ENCODE results near the gene UBE2B. TPM values are rescaled to one million over a fixed set of nuclear protein-coding genes. Genes with fewer than 3 reads are reported as not detected.
"Not testable (repeated sequence)": the region's sequence is repeated elsewhere in the genome, so short reads cannot be mapped to it uniquely, and the experiment has no call there.

UBE2B gene
- total RNA-seq (100 to 1,000 TPM; 124 to 125 TPM), total RNA-seq (29.6 to 45.7 reads per million in 2 donors)

DNA sequence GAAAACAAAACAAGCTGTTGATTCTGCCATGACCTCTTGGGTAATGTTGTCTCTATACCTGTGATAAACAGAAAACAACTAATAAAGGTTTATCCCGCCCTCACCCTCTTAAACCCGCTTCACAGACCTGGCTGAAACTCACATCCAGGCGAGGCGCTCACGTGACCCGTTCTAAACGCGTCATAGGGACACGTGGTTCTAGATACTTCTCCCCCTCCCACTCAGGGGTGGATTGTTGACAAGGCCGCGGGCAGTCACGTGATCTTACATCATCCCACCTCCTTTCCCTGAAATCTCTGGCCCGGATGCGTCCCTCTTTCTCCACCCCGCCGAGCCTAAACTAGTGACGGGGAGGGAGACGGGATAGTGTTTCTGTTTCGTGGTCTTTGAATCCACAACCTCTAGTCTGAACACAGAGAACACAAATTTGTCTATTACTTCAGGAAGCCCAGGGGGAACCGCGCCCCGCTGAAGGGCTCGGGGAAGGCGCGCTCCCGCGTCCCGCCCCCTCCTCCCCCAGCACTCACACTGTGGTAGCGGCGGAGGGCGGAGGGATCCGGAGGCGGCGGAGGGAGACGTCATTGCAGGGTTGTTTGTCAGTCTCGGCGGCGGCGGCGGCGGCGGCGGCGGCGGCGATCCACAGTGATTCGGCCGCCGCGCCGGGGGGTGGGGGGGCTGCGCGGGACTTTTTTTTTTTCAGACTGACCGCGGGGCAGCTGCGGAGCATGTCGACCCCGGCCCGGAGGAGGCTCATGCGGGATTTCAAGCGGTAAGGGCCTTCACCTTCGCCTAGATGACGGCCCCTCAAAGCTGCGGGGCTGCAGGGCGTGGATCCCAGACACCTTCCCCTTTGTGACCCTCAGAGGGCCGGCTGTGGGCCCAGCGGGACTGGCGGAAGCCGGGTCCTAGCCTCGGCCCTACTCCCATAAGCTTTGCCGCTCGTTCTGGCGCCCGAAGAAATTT lies at the start of gene UBE2B:
Gene UBE2B, plus strand, starts transcription at position 699 of the 963 bp plus-strand sequence. Its CDS starts 27 bp downstream, at position 726.
- no peaks in the 10 kb centered on the region for H3K9me3 ChIP-seq (ENCODE audit: control insufficient read depth, low read length, poor library complexity, severe bottlenecking)
- H3K27ac Mint-ChIP-seq, result peak within 1 kb of the TSS; percentile 98
- H3K4me3 Mint-ChIP-seq, result peak within 1 kb of the TSS; percentile 94
- peaks cover 6% of the 10 kb centered on the region for H3K36me3 Mint-ChIP-seq (ENCODE audit: low read depth)
- peaks cover 41% of the 10 kb centered on the region for H3K4me1 Mint-ChIP-seq
- peak; percentile 80 for ATAC-seq
- peak; percentile 92 to 96 (median 93) for DNase-seq
- H3K27me3 Mint-ChIP-seq, result no peaks in the 10 kb centered on the region

DNA sequence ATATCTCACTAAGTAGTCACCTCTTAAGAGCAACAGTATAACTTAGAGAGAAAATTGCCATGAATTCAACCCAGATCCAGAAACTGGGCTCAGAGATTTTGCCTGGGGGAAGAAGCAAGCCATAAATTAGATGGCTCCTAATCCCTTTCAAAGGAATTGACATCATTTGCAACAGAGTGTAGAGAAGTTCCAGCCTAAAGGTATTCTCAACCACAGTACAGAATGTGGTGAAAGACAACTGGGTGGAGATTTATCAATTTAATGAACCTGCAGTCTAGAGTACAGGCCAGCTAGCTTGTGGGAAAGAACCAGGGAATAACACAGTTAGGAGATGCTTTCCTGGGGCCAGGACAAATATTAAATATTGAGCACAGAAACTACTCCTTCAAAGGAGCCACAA lies 44.0 kb upstream of the UBE2B start:
- Mint-ChIP-seq H3K4me1 (no peaks in the 10 kb centered on the region), H3K27me3 (no peaks in the 10 kb centered on the region), H3K4me3 (no peak overlapping the region), H3K27ac (no peak overlapping the region), H3K36me3 (ENCODE audit: low read depth) (no peaks in the 10 kb centered on the region)
- DNase-seq, result no peak
- H3K9me3 ChIP-seq (ENCODE audit: control insufficient read depth, low read length, poor library complexity, severe bottlenecking), result peaks cover 4% of the 10 kb centered on the region
- ATAC-seq, result no peak

DNA sequence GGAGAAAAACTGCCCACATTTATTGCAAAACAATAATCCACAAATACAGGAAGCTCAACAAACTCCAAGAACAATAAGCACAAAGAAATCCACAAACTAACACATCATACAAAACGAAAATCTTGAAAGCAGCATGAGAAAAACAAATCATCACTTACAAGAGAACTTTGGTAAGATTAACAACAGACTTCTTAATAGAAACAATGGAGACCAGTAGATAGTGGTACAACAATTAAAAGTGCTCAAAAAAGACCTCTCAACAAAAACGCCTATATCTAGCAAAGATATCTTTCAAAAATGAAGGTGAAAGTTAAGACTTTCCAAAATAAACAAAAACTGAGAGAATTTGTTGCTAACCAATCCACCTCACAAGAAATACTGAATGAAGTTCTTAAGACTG lies 42.8 kb upstream of the UBE2B start:
- H3K27me3 Mint-ChIP-seq, result no peaks in the 10 kb centered on the region

DNA sequence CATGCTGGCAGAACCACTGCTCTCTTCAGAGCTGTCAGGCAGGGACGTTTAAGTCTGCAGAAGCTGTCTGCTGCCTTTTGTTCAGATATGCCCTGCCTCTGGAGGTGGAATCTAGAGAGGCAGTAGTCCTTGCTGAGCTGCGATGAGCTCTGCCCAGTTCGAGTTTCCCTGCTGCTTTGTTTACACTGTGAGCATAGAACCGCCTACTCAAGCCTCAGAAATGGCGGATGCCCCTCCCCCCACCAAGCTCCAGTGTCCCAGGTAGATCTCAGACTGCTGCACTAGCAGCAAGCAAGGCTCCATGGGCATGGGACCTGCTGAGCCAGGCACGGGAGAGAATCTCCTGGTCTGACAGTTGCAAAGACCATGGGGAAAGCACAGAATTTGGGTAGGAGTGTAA lies 34.5 kb upstream of the UBE2B start:
- DNase-seq; H3K4me1 Mint-ChIP-seq; H3K9me3 ChIP-seq (ENCODE audit: control insufficient read depth, low read length, poor library complexity, severe bottlenecking); H3K27me3 Mint-ChIP-seq; H3K36me3 Mint-ChIP-seq (ENCODE audit: low read depth); ATAC-seq; H3K4me3 Mint-ChIP-seq; H3K27ac Mint-ChIP-seq: not testable (repeated sequence)

More for the DNA sequence above, 42.8 kb upstream of the UBE2B start:
- DNase-seq, result no peak
- peaks cover 4% of the 10 kb centered on the region for H3K9me3 ChIP-seq (ENCODE audit: control insufficient read depth, low read length, poor library complexity, severe bottlenecking)
- no peak for ATAC-seq
- no peaks in the 10 kb centered on the region for H3K4me1 Mint-ChIP-seq
- H3K4me3 Mint-ChIP-seq, result no peak overlapping the region
- no peaks in the 10 kb centered on the region for H3K36me3 Mint-ChIP-seq (ENCODE audit: low read depth)
- no peak overlapping the region for H3K27ac Mint-ChIP-seq

DNA sequence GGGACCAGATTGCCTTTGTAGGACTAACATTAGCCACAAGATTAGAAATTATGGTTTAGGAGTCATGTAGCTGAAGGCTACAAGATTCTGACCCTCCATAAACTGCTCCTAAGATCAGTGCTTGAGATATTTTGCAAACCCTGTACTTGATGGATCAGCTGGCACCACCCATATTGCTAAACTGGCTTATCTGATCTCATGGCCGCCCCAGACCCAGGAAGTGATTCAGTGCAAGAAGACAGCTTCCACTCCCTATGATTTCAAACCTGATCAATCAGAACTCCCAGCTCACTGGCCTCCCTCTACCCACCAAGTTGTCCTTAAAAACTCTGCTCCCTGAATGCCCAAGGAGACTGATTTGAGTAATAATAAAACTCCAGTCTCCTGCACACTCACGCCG lies 27.9 kb upstream of the UBE2B start:
- not testable (repeated sequence) for DNase-seq; H3K9me3 ChIP-seq (ENCODE audit: control insufficient read depth, low read length, poor library complexity, severe bottlenecking); H3K36me3 Mint-ChIP-seq (ENCODE audit: low read depth); H3K27me3 Mint-ChIP-seq; H3K4me3 Mint-ChIP-seq; H3K27ac Mint-ChIP-seq; ATAC-seq; H3K4me1 Mint-ChIP-seq

DNA sequence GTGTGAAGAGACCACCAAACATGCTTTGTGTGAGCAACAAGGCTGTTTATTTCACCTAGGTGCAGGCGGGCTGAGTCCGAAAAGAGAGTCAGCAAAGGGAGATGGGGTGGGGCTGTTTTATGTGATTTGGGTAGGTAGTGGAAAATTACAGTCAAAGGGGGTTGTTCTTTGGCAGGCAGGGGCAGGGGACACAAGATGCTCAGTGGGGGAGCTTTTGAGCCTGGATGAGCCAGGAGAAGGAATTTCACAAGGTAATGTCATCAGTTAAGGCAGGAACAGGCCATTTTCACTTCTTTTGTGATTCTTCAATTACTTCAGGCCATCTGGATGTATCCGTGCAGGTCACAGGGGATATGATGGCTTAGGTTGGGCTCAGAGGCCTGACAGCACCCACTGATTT lies 25.9 kb upstream of the UBE2B start:
- not testable (repeated sequence) for H3K9me3 ChIP-seq (ENCODE audit: control insufficient read depth, low read length, poor library complexity, severe bottlenecking); H3K4me1 Mint-ChIP-seq; H3K4me3 Mint-ChIP-seq; ATAC-seq; H3K36me3 Mint-ChIP-seq (ENCODE audit: low read depth); DNase-seq; H3K27me3 Mint-ChIP-seq
- H3K27ac Mint-ChIP-seq, result peak overlapping the region; percentile 16

DNA sequence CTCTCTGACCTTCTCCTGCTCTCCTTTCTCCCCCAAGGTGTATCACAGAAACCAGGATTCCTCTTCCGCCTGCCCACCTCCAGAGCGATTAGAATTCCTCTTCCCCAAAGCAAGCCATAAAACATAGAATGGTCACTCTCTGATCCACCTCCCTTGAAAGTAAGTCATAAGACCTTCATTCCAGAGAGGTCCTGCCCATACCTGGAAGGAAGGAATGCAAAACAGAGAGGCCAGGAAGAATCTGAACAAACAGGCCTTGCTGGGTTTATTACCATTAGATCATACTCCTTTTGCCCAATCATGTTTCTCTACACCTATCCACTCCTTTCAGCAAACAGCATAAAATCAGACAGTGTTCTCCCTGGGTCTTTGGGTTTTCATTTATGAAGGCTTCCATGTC lies 25.4 kb upstream of the UBE2B start:
- Mint-ChIP-seq H3K27ac (no peak overlapping the region), H3K4me3 (no peak overlapping the region), H3K36me3 (ENCODE audit: low read depth) (no peaks in the 10 kb centered on the region), H3K4me1 (no peaks in the 10 kb centered on the region), H3K27me3 (no peaks in the 10 kb centered on the region)
- DNase-seq (no peak), ATAC-seq (no peak)
- no peaks in the 10 kb centered on the region for H3K9me3 ChIP-seq (ENCODE audit: control insufficient read depth, low read length, poor library complexity, severe bottlenecking)

DNA sequence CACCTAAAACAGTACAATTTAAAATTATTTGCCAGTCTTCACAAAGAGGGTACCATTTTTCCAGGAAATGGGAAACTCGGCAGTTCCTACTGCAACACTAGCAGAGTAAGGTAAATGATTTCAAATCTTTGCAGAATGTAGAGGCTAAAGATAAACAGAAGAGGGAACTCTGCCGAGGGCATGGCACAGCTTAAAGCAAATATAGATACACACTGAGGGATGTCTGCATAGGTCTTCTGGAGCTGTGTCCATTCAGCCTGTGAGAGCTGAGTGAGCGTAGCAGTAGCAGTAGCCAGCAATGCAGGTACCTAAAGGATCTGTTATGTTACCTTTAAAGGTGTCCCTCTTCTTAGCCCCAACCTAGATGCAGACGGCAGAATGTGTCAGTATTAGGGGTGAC lies 21.9 kb upstream of the UBE2B start:
- peaks cover 2% of the 10 kb centered on the region for H3K36me3 Mint-ChIP-seq (ENCODE audit: low read depth)
- H3K4me1 Mint-ChIP-seq, result peaks cover 4% of the 10 kb centered on the region
- H3K4me3 Mint-ChIP-seq, result no peak overlapping the region
- no peaks in the 10 kb centered on the region for H3K27me3 Mint-ChIP-seq
- no peak overlapping the region for H3K27ac Mint-ChIP-seq
- no peaks in the 10 kb centered on the region for H3K9me3 ChIP-seq (ENCODE audit: control insufficient read depth, low read length, poor library complexity, severe bottlenecking)
- DNase-seq, result no peak
- ATAC-seq, result no peak

DNA sequence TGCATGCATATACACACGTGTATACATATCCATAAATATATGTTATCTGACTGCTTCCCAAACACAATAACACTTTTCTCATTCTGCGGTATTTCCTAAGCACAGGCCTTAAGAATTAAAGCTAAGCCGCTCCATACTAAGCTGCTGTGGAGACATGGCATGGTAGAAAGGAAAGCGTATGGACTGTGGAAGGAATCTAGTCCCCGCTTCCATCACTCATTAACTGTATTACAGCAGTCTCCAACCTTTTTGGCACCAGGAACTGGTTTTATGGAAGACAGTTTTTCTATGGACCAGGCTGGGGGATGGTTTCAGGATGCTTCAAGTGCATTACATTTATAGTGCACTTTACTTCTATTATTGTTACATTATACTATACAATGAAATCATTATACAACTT lies 15.7 kb upstream of the UBE2B start:
- no peak overlapping the region for H3K4me3 Mint-ChIP-seq
- peaks cover 8% of the 10 kb centered on the region for H3K36me3 Mint-ChIP-seq (ENCODE audit: low read depth)
- ATAC-seq (no peak), DNase-seq (no peak)
- no peaks in the 10 kb centered on the region for H3K9me3 ChIP-seq (ENCODE audit: control insufficient read depth, low read length, poor library complexity, severe bottlenecking)
- no peak overlapping the region for H3K27ac Mint-ChIP-seq
- no peaks in the 10 kb centered on the region for H3K27me3 Mint-ChIP-seq
- H3K4me1 Mint-ChIP-seq, result peaks cover 11% of the 10 kb centered on the region

DNA sequence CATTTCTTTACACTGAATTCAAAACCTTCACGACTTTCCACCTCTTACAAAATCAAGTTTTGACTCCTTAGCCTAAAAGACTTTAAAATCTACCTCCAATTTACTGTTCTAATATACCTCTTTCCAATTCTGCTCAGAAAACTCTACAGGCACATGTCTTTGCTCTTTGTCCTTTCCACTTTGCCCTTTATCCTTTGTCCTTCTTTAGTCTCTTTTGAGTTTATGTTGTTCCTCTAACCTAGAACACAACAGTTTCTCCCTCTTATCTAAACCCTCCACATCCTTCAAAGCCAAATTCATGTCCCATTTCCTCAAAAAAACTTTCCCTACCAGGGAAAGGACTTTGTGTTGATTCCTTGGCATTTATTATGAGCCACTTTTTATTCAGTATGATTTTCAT lies 5.8 kb upstream of the UBE2B start:
- peaks cover 4% of the 10 kb centered on the region for H3K36me3 Mint-ChIP-seq (ENCODE audit: low read depth)
- no peak overlapping the region for H3K4me3 Mint-ChIP-seq
- ATAC-seq, result no peak
- H3K4me1 Mint-ChIP-seq, result peaks cover 21% of the 10 kb centered on the region
- no peak for DNase-seq
- H3K27me3 Mint-ChIP-seq, result no peaks in the 10 kb centered on the region
- H3K9me3 ChIP-seq (ENCODE audit: control insufficient read depth, low read length, poor library complexity, severe bottlenecking), result no peaks in the 10 kb centered on the region
- H3K27ac Mint-ChIP-seq, result peak overlapping the region; percentile 61

DNA sequence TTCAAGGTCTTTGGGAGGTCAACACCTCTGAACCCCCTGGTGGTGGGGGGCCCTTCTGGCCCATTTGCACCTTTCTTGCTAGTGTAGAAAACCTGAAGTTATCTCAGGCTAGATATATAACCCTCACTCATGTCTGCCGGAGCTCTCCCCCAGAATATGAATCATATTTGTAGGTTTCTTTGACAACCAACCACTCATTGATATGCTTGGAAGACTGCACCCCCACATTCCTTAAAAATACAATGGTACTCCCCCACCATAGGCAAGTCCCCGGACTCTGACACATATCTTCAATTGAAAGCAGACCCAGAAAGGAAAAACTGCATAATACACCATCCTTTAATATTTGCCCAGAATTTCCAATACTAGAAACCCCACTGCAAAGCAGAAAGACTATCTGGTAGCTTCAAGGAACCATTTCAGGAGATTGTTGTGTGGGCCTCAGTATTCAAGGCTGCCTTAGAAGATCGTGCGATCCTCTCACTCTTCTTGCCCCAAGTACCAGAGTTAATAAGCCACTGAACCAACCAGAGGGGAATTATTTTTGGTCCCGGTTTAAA lies 978 bp upstream of the UBE2B start:
- Mint-ChIP-seq H3K4me3 (peak overlapping the region; percentile 94), H3K36me3 (ENCODE audit: low read depth) (peaks cover 6% of the 10 kb centered on the region), H3K27ac (peak overlapping the region; percentile 98), H3K4me1 (peaks cover 43% of the 10 kb centered on the region), H3K27me3 (no peaks in the 10 kb centered on the region)
- no peaks in the 10 kb centered on the region for H3K9me3 ChIP-seq (ENCODE audit: control insufficient read depth, low read length, poor library complexity, severe bottlenecking)
- ATAC-seq, result peak; percentile 21
- DNase-seq, result no peak

DNA sequence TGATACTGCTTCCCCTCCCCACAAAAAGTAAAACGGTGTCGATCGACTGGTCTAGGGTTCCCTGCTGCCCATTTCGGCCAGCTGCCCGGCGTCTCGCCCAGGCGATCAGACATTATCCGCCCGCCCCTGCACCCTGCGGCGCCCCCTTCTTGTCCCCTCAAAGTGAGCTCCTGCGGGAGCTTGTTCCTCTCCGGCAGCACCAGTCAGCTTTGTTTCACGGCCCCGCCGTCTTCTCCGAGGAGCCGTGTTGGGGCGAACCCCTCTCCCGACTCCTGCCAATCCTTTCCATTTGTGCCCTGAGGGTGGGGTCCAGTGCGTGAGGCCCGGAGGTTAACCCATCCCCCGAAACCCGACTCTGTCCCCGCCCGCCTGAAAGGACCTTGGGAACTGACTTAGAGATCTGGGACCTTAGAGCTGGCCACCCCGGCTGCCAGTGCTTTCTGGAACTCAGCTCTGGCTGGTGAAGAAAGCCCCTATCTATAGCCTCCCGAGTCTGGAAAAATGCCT lies 518 bp downstream of the UBE2B start:
- no peaks in the 10 kb centered on the region for H3K9me3 ChIP-seq (ENCODE audit: control insufficient read depth, low read length, poor library complexity, severe bottlenecking)
- peak overlapping the region; percentile 98 for H3K27ac Mint-ChIP-seq
- peak; percentile 15 to 31 (median 15) for DNase-seq
- no peaks in the 10 kb centered on the region for H3K27me3 Mint-ChIP-seq
- peaks cover 37% of the 10 kb centered on the region for H3K4me1 Mint-ChIP-seq
- peaks cover 5% of the 10 kb centered on the region for H3K36me3 Mint-ChIP-seq (ENCODE audit: low read depth)
- ATAC-seq, result no peak
- peak overlapping the region; percentile 94 for H3K4me3 Mint-ChIP-seq

DNA sequence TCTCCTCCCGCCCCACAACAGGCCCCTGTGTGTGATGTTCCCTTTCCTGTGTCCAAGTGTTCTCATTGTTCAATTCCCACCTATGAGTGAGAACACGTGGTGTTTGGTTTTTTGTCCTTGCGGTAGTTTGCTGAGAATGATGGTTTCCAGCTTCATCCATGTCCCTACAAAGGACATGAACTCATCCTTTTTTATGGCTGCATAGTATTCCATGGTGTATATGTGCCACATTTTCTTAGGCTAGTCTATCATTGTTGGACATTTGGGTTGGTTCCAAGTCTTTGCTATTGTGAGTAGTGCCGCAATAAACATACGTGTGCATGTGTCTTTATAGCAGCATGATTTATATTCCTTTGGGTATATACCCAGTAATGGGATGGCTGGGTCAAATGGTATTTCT lies 2.3 kb downstream of the UBE2B start:
- not testable (repeated sequence) for H3K9me3 ChIP-seq (ENCODE audit: control insufficient read depth, low read length, poor library complexity, severe bottlenecking); ATAC-seq; H3K36me3 Mint-ChIP-seq (ENCODE audit: low read depth); H3K27me3 Mint-ChIP-seq; DNase-seq
- peak overlapping the region; percentile 94 for H3K4me3 Mint-ChIP-seq
- peak overlapping the region; percentile 98 for H3K27ac Mint-ChIP-seq
- peaks cover 38% of the 10 kb centered on the region for H3K4me1 Mint-ChIP-seq
